HUES6 (cell line): ENCODE results near the gene GALE.

Experiments used
- H3K27ac ChIP-seq: 2 replicates; pipeline ENCODE4 v1.7.0; 2013; ENCODE audit warnings: low read depth, mild to moderate bottlenecking, low read length, inconsistent platforms
- H3K27me3 ChIP-seq: 2 replicates; pipeline ENCODE4 v1.6.1; 2013; ENCODE audit warnings: low read length; ENCODE audit not compliant: control insufficient read depth, insufficient read depth
- H3K36me3 ChIP-seq: 2 replicates; pipeline ENCODE4 v1.6.1; 2013; ENCODE audit warnings: low read length; ENCODE audit not compliant: control insufficient read depth, insufficient read depth
- H3K4me1 ChIP-seq: 2 replicates; pipeline ENCODE4 v1.6.1; 2013; ENCODE audit warnings: low read length; ENCODE audit not compliant: control insufficient read depth, insufficient read depth
- H3K4me3 ChIP-seq: 2 replicates; pipeline ENCODE4 v1.5.1; 2013; ENCODE audit warnings: low read depth, low read length
- H3K9ac ChIP-seq: one replicate; pipeline ENCODE4 v1.6.1; 2013; ENCODE audit warnings: mild to moderate bottlenecking, low read length
- H3K9me3 ChIP-seq: 2 replicates; pipeline ENCODE4 v1.6.1; 2013; ENCODE audit warnings: low read depth, low read length; ENCODE audit not compliant: control insufficient read depth, insufficient read depth

GALE gene

GRCh38 chr1:23772854-23773242, 27.7 kb downstream of the GALE start:
- H3K27ac ChIP-seq, result no peak overlapping the region
- no peaks in the 10 kb centered on the region for H3K9me3 ChIP-seq
- 0 out of 2 replicates have a peak, but pooled peaks cover 3% of the 10 kb centered on the region for H3K4me1 ChIP-seq
- H3K4me3 ChIP-seq, result no peak overlapping the region
- no peak overlapping the region for H3K9ac ChIP-seq
- peaks cover 14% of the 10 kb centered on the region for H3K36me3 ChIP-seq
- H3K27me3 ChIP-seq, result no peaks in the 10 kb centered on the region

GRCh38 chr1:23772049-23772853, 28.3 kb downstream of the GALE start:
- H3K27ac ChIP-seq, result no peak overlapping the region
- H3K9ac ChIP-seq, result no peak overlapping the region
- H3K4me1 ChIP-seq, result 0 out of 2 replicates have a peak, but pooled peaks cover 2% of the 10 kb centered on the region
- no peaks in the 10 kb centered on the region for H3K9me3 ChIP-seq
- H3K36me3 ChIP-seq, result peaks cover 18% of the 10 kb centered on the region
- no peak overlapping the region for H3K4me3 ChIP-seq
- no peaks in the 10 kb centered on the region for H3K27me3 ChIP-seq

- Histone ChIP-seq H3K27me3 (no peaks in the 10 kb centered on the region), H3K27ac (no peak overlapping the region), H3K4me1 (no peaks in the 10 kb centered on the region), H3K9me3 (no peaks in the 10 kb centered on the region), H3K9ac (no peak overlapping the region), H3K36me3 (peaks cover 36% of the 10 kb centered on the region), H3K4me3 (no peak overlapping the region)
Measured at GRCh38 chr1:23768733-23769132, 31.8 kb downstream of the GALE start.

GRCh38 chr1:23763041-23763577, 37.4 kb downstream of the GALE start:
- no peaks in the 10 kb centered on the region for H3K4me1 ChIP-seq
- peaks cover 68% of the 10 kb centered on the region for H3K36me3 ChIP-seq
- H3K27ac ChIP-seq, result no peak overlapping the region

GRCh38 chr1:23759277-23759676, 41.3 kb downstream of the GALE start:
- H3K4me1 ChIP-seq, result no peaks in the 10 kb centered on the region
- H3K36me3 ChIP-seq, result peaks cover 88% of the 10 kb centered on the region

More at GRCh38 chr1:23763041-23763577, 37.4 kb downstream of the GALE start:
- no peak overlapping the region for H3K9ac ChIP-seq
- no peaks in the 10 kb centered on the region for H3K9me3 ChIP-seq
- no peaks in the 10 kb centered on the region for H3K27me3 ChIP-seq
- H3K4me3 ChIP-seq, result no peak overlapping the region

GRCh38 chr1:23757812-23758211, 42.7 kb downstream of the GALE start:
- Histone ChIP-seq H3K9ac (no peak overlapping the region), H3K27me3 (no peaks in the 10 kb centered on the region), H3K9me3 (no peaks in the 10 kb centered on the region), H3K36me3 (peaks cover 89% of the 10 kb centered on the region), H3K4me3 (no peak overlapping the region), H3K4me1 (no peaks in the 10 kb centered on the region), H3K27ac (no peak overlapping the region)

More at GRCh38 chr1:23759277-23759676, 41.3 kb downstream of the GALE start:
- no peak overlapping the region for H3K27ac ChIP-seq
- H3K9ac ChIP-seq, result no peak overlapping the region
- no peaks in the 10 kb centered on the region for H3K9me3 ChIP-seq
- no peaks in the 10 kb centered on the region for H3K27me3 ChIP-seq
- no peak overlapping the region for H3K4me3 ChIP-seq

GRCh38 chr1:23756676-23757075, 43.9 kb downstream of the GALE start:
- H3K27me3 ChIP-seq, result no peaks in the 10 kb centered on the region
- no peaks in the 10 kb centered on the region for H3K4me1 ChIP-seq
- no peak overlapping the region for H3K9ac ChIP-seq
- no peak overlapping the region for H3K4me3 ChIP-seq
- H3K36me3 ChIP-seq, result peaks cover 98% of the 10 kb centered on the region
- H3K27ac ChIP-seq, result no peak overlapping the region
- no peaks in the 10 kb centered on the region for H3K9me3 ChIP-seq

- Histone ChIP-seq H3K9ac (no peak overlapping the region), H3K9me3 (no peaks in the 10 kb centered on the region), H3K27me3 (no peaks in the 10 kb centered on the region), H3K4me1 (no peaks in the 10 kb centered on the region), H3K27ac (no peak overlapping the region), H3K4me3 (no peak overlapping the region), H3K36me3 (peaks cover 95% of the 10 kb centered on the region)
Measured at GRCh38 chr1:23752909-23753308, 47.6 kb downstream of the GALE start.

- no peak overlapping the region for H3K27ac ChIP-seq
- no peaks in the 10 kb centered on the region for H3K9me3 ChIP-seq
- H3K9ac ChIP-seq, result no peak overlapping the region
- no peaks in the 10 kb centered on the region for H3K27me3 ChIP-seq
- peaks cover 94% of the 10 kb centered on the region for H3K36me3 ChIP-seq
- no peaks in the 10 kb centered on the region for H3K4me1 ChIP-seq
- no peak overlapping the region for H3K4me3 ChIP-seq
Measured at GRCh38 chr1:23751815-23752200, 48.7 kb downstream of the GALE start.

- no peaks in the 10 kb centered on the region for H3K9me3 ChIP-seq
- H3K27me3 ChIP-seq, result no peaks in the 10 kb centered on the region
- no peaks in the 10 kb centered on the region for H3K4me1 ChIP-seq
- H3K9ac ChIP-seq, result no peak overlapping the region
- H3K27ac ChIP-seq, result no peak overlapping the region
- no peak overlapping the region for H3K4me3 ChIP-seq
- peaks cover 92% of the 10 kb centered on the region for H3K36me3 ChIP-seq
Measured at GRCh38 chr1:23751050-23751814, 49.3 kb downstream of the GALE start.

GRCh38 chr1:23748016-23748415, 52.5 kb downstream of the GALE start:
- H3K27me3 ChIP-seq, result no peaks in the 10 kb centered on the region
- H3K27ac ChIP-seq, result no peak overlapping the region
- peaks cover 5% of the 10 kb centered on the region for H3K4me1 ChIP-seq
- peaks cover 63% of the 10 kb centered on the region for H3K36me3 ChIP-seq
- H3K9ac ChIP-seq, result no peak overlapping the region
- no peak overlapping the region for H3K4me3 ChIP-seq
- H3K9me3 ChIP-seq, result no peaks in the 10 kb centered on the region
